ENCODE data around the gene TBC1D21.

Gene TBC1D21, protein sequence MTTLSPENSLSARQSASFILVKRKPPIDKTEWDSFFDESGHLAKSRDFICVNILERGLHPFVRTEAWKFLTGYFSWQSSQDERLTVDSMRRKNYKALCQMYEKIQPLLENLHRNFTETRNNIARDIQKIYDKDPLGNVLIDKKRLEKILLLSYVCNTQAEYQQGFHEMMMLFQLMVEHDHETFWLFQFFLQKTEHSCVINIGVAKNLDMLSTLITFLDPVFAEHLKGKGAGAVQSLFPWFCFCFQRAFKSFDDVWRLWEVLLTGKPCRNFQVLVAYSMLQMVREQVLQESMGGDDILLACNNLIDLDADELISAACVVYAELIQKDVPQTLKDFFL

GRCh38 chr15:73873456-73873855 is at the start of gene TBC1D21:
TSS of gene TBC1D21 (plus strand) at chr15:73873564. CDS start at chr15:73873710, 146 bp downstream.
- no peak for DNase-seq

GRCh38 chr15:73826711-73827251 is 46.6 kb upstream of the TBC1D21 start:
- no peak for DNase-seq

DNA sequence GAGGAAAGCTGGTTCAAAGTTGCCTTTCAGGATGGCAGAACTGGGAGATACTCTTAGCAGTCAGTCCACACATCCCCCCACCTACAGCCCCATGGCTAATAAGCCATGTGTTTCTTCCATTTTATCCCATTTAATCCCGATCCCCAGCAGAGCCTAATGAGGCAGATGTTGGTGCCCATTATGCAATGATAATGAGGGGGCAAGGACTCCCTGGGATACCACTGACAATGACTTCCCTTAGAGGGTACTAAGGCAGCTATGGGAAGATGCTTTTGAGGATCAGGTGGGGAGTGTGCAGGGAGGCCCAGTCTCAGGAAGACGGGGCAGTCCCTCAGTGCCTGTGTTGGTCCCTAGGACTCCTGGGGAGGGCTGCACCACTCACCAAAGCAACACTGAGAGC is 43.8 kb upstream of the TBC1D21 start:
- no peak for DNase-seq

- DNase-seq: no peak
These were observed 40.7 kb upstream of the TBC1D21 start for GRCh38 chr15:73832657-73833056.

GRCh38 chr15:73836845-73837244 is 36.5 kb upstream of the TBC1D21 start:
- DNase-seq: no peak

DNA sequence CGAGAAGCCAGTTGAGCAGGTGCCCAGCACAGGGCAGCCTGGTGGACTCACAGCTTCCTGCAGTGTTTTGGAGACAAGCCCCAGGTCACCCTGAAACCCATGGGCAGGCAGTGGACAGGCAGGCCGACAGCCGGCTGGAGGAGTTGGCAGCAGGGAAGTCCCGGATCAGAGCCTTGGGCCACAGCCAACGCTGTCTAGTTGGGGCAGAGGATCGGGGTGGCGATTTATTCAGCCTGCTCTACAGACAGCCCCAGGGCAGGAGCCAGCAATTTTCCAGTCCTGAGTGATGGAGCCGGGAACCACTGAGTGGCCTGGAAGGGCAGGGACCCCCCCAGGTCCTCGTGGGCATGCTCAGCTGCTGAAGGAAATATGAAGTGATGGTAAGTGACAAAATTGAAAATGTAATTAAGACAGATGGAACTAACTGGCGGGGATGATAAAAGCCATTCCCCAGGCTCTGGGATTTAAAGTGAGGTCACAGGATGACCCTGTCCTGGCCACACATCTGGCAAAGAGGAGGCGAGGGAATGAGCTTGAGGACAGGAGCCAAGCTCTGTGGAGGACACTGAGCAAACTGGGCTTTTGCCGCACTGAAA is 34.4 kb upstream of the TBC1D21 start:
- DNase-seq: no peak

- DNase-seq: no peak
These were observed 33.5 kb upstream of the TBC1D21 start for GRCh38 chr15:73839699-73840377.

DNA sequence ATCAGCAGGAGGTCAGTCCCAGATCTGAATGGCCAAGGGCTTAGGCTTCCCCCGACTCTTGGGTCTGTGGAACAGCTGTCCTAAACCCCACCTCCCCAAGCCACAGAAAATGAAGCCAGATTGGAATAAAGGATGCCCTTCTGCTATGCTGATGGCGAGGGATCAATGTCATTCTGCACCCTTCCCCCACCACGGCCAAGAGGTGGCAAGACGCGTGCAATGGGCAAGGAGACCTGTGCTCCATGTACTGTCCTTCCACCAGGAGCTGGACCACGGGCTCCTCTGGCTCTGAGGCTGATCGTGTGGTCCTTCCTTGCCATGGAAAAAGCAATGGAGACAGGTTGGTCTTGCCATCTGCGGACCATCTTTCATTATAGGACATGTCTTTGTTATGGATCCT is 32.6 kb upstream of the TBC1D21 start:
- no peak for DNase-seq

- DNase-seq: no peak
These were observed 31.3 kb upstream of the TBC1D21 start for GRCh38 chr15:73841756-73842725.

GRCh38 chr15:73843787-73844186 is 29.6 kb upstream of the TBC1D21 start:
- DNase-seq: no peak

DNA sequence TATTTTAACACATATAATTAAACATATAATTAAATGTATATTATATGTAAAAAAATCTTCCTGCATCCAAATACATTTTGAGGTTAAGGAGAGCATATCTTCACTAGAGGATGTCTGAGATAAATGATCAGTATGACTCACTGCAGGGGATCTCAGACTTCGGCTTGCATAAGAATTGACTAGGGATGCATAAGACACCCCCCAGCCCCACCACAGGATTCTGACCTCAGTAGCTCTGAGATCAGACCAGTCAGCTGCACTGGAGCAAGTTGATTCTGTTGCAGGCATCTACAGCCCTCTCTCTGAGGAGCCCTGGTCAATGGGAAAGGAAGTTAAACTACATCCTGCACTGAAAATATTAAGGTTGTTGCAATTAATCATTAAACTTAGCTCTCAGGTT is 29.0 kb upstream of the TBC1D21 start:
- no peak for DNase-seq

DNA sequence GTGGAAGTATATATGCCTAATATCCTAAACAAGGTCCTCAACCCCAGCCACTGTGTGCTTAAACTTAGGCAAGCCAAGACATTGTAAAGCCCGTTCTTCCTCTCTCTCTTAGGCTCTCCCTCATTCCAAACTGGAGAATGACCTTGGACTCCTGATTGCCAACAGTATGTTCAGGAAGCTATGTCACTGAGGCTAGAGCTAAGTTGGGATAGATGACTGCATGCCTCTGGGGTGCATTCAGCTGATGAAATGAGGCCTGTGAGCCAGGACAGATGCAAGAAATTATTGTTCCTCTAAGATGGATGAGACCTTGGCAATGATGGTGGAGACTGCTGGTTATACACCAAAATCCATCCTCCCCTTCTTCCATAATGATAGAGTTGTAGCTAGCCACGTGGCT is 27.9 kb upstream of the TBC1D21 start:
- DNase-seq: no peak

- no peak for DNase-seq
These were observed 27.5 kb upstream of the TBC1D21 start for GRCh38 chr15:73845907-73846306.

- no peak for DNase-seq
These were observed 23.7 kb upstream of the TBC1D21 start for GRCh38 chr15:73849641-73850040.

- DNase-seq: no peak
These were observed 23.1 kb upstream of the TBC1D21 start for GRCh38 chr15:73850228-73850627.

DNA sequence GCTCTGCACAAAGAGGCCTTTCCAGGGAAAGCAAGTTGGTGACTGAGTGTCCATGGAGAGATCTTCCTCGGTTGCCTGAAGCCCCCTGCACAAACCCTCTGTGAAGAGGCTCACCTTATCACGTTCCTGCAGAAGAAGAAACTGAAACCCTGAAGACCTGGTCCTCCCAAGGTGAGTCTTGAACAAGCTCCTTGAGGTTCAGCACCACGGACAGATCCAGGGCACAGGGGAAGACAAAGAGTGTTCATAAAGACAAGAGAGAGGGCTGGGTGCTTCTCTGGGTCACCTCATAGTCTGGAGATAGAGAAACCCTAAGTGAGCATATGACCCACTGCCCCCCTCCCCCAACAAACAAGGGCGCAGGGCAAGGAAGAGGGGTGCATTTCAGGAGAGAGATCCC is 21.7 kb upstream of the TBC1D21 start:
- DNase-seq: no peak

DNA sequence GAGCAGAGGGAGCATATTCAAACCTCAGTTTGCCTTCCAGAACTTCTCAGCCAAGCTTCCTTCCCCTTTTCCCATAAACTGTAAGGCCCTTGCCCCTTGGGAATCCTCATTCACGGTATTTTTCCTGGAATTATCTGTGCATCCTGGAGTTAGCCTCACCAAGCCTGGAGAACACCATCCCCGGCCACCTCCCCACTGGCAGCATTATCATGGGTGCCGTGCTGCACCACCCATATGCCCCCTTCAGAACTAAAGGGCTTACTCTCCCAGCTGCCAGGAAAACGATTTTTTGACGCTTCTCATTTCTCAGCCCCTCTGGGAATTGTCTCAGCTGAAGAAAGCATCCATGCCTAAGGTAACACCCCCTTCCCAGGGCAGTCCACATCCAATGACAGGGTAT is 20.9 kb upstream of the TBC1D21 start:
- DNase-seq: no peak

DNA sequence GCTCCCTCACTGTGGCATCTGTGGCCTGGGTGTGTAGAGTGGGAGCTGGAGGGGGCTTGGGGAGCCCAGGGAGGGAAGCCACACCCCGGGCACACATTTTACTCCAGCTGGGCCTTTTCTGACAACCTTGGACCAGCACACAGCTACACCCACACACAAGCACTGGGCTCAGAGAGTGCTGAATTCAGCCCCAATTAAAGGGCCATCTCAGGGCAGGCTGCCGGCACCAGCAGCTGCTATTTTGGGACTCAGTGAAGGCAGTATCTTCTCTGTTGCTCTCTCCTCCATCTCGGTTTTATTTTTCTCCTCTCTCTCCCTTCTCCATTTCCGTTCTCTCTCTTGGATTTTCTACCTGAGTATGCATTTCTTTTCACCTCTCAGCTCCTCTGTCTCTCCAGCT is 19.1 kb upstream of the TBC1D21 start:
- no peak for DNase-seq

DNA sequence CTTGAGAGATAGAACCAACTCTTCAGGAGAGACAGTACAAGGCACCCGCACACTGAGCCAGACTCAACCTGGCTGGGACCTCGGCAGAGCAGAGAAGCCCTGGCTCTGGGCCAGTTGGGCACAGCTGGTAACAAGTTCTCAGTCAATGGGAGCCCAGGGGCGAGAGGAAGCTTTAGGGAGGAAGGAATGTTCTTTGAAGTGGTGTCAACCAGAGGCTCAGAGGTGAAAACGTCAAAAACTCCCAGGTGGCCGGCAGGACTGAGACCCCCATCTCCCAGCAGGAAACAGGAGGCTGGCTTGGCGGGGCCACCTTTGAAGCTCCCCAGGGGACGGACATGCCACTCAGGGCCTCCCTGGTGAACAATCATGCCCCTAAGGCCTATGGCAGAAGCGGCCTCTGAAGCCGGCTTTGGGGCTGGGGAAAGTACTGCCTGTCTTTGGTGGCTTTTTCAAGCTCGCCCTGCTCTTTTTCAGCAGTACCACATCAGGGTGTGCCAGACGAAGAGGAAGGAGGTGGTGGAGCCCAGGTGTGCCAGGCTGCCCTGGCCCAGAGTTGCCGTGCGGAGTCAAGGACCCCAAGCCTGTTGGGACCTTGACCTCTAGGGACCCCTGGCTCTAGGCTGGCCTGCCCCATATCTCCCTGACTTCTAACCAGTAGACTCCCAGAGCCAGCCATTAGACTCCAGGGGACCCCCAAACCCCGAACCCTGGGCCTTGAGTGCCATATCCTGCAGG is 16.7 kb upstream of the TBC1D21 start:
- no peak for DNase-seq

DNA sequence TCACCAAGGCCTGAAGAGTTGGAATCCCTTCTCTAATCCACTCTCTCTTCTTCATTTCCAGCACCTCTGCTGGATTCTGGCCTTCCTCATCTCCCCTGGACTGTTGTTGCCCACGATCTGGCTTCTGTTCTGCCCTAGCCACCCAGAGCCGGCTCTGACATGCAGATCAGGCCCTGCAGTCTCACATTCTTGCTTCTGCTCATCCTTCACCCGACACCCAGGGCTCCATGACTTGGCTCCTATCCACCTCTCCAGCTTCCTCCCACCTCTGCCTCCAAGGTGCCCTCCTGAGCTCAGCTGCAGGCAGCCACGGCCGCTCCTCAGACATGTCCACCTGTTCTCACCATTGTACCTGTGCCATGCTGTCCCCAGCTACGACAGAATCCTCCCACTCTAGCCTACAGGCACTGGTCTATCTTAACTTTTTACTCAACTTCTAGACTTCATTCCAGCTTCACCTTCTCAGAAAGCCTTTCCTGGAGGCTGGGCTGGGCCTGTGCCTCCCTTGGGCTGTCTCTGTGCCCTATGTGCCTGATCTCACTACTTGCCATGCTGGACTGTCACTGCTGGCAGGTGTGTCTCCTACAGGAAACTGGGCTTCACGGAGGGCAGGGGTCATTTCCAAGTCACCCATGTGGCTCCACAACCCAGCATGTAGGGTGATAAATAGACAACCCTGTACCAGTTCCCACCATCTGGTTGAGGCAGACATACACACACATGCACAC is 16.0 kb upstream of the TBC1D21 start:
- DNase-seq: no peak

DNA sequence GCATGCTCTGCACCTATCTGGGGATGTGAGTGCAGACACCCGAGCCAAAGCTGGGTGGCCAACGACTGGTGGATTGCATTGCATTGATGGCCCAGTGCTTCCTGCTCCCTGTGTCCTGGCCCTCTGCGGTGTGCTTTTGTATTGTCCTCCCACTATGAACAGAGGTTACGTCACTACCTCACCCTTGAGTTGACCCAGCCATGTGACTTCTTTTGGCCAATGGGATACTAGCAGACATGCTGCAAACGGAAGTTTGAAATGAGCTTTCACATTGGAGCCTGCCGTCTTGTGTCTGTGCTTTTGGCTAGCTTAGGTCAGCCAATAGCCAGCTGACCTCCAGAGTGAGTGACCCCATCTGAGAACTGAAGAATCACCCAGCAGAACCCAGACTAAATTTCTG is 15.3 kb upstream of the TBC1D21 start:
- DNase-seq: no peak

Data from SIG-M5 (cell line).